Panc1 (cell line): Measurements from ENCODE around the gene RGS10.
"Not testable (repeated sequence)": the region's sequence is repeated elsewhere in the genome, so short reads cannot be mapped to it uniquely, and the experiment has no call there.

Experiments used
- POLR2AphosphoS5 ChIP-seq: IDR thresholded peaks from 2 replicates; pipeline ENCODE4 v1.6.1; 2012; ENCODE audit warnings: mild to moderate bottlenecking, low read depth, low read length, moderate library complexity
- SIN3A ChIP-seq: IDR thresholded peaks from 2 replicates; pipeline ENCODE4 v1.6.1; 2012; ENCODE audit warnings: low read depth, mild to moderate bottlenecking, low read length, moderate library complexity, borderline replicate concordance; ENCODE audit not compliant: insufficient read depth
- TCF7L2 ChIP-seq: IDR thresholded peaks from 2 replicates; pipeline ENCODE4 v1.6.1; 2011; ENCODE audit warnings: mild to moderate bottlenecking, low read depth, low read length, inconsistent platforms
- TF ChIP-seq, protein P1 (sequence below): fragments of 450-650 bp; IDR thresholded peaks from 2 replicates; pipeline ENCODE4 v1.5.1; 2017; ENCODE audit warnings: mild to moderate bottlenecking

DNA sequence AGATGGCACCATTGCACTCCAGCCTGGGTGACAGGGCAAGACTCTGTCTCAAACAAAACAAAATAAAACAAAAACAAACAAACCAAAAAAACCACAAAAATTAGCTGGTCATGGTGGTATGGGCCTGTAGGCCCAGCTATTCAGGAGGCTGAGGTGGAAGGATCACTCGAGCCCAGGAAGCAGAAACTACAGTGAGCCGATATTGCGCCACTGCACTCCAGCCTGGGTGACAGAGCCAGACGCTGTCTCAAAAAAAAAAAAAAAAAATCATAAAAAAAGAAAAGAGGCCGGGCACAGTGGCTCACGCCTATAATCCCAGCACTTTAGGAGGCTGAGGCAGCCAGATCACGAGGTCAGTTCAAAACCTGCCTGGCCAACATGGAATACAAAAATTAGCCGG, 9.7 kb downstream of the RGS10 start:
- TF ChIP-seq, protein P1, sequence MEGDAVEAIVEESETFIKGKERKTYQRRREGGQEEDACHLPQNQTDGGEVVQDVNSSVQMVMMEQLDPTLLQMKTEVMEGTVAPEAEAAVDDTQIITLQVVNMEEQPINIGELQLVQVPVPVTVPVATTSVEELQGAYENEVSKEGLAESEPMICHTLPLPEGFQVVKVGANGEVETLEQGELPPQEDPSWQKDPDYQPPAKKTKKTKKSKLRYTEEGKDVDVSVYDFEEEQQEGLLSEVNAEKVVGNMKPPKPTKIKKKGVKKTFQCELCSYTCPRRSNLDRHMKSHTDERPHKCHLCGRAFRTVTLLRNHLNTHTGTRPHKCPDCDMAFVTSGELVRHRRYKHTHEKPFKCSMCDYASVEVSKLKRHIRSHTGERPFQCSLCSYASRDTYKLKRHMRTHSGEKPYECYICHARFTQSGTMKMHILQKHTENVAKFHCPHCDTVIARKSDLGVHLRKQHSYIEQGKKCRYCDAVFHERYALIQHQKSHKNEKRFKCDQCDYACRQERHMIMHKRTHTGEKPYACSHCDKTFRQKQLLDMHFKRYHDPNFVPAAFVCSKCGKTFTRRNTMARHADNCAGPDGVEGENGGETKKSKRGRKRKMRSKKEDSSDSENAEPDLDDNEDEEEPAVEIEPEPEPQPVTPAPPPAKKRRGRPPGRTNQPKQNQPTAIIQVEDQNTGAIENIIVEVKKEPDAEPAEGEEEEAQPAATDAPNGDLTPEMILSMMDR, result not testable (repeated sequence)
- not testable (repeated sequence) for TF ChIP-seq TCF7L2, POLR2AphosphoS5, SIN3A
